Prostate gland (tissue), 2 donors: ENCODE data around the gene AQP12B.

Experiments
- CTCF ChIP-seq, 4 experiments: fragments of 200-600 bp in 2 of 4; fragments of 450-650 bp in 2 of 4; sonication (generic) in 2 of 4; IDR thresholded peaks; 1 replicate in 3 of 4; 2 replicates in 1 of 4; pipeline ENCODE4 v1.5.1; 2016 to 2019; ENCODE audit warnings: antibody characterized with exemption in 4 of 4, mild to moderate bottlenecking in 2 of 4, moderate library complexity in 2 of 4
- POLR2A ChIP-seq: fragments of 450-650 bp; IDR thresholded peaks from one replicate; pipeline ENCODE4 v1.6.1; 2016; ENCODE audit warnings: antibody characterized with exemption, mild to moderate bottlenecking
- POLR2AphosphoS5 ChIP-seq: sonication (generic); formaldehyde crosslinking; IDR thresholded peaks from one replicate; pipeline ENCODE4 v1.6.1; 2017; ENCODE audit warnings: antibody characterized with exemption

GRCh38 chr2:240702640-240703011, 19.9 kb upstream of the AQP12B start:
- TF ChIP-seq CTCF (IDR thresholded peaks at IDR 0.05) (no peak), POLR2A (no peak), POLR2AphosphoS5 (no peak)
